Stomach (tissue), 9 donors: ENCODE results near the gene GNG4. TPM values are rescaled to one million over a fixed set of nuclear protein-coding genes. Genes with fewer than 3 reads are reported as not detected.

Experiments
- DNase-seq, 2 donors: peaks; one replicate each; pipeline versions ENCODE4 v3.0.0 to v3.0.0-alpha.2; 2013 to 2019
- H3K27ac ChIP-seq, 5 donors: fragments of 200-600 bp in 4 of 5; sonication (generic) in 4 of 5; one replicate each; pipeline ENCODE4 v1.5.1; 2013 to 2019; ENCODE audit warnings: mild to moderate bottlenecking in 1 of 5, moderate library complexity in 1 of 5
- H3K27me3 ChIP-seq, 3 donors: fragments of 200-600 bp; sonication (generic); one replicate each; pipeline ENCODE4 v1.5.1; 2017 to 2019; ENCODE audit warnings: mixed run types in 1 of 3
- H3K36me3 ChIP-seq, 4 donors: fragments of 200-600 bp; sonication (generic); 1 replicate in 3 of 4; 2 replicates in 1 of 4; pipeline ENCODE4 v1.5.1; 2016 to 2019
- H3K4me1 ChIP-seq, 4 donors: fragments of 200-600 bp; sonication (generic); one replicate each; pipeline ENCODE4 v1.5.1; 2016 to 2019
- H3K4me3 ChIP-seq, 4 donors: fragments of 200-600 bp; sonication (generic) in 3 of 4; one replicate each; pipeline ENCODE4 v1.5.1; 2016 to 2019; ENCODE audit warnings: mild to moderate bottlenecking in 1 of 4
- H3K9me3 ChIP-seq, 4 donors: fragments of 200-600 bp; sonication (generic); one replicate each; pipeline ENCODE4 v1.5.1; 2016 to 2019
- EP300 ChIP-seq: sonication (generic); formaldehyde crosslinking; IDR thresholded peaks from one replicate; pipeline ENCODE4 v1.6.1; 2017; ENCODE audit warnings: antibody characterized with exemption
- POLR2A ChIP-seq, 4 donors: fragments of 450-650 bp; IDR thresholded peaks; one replicate each; pipeline ENCODE4 v1.6.1; 2016; ENCODE audit warnings: antibody characterized with exemption in 4 of 4, control low read depth in 2 of 4, mild to moderate bottlenecking in 1 of 4, moderate library complexity in 1 of 4
- POLR2AphosphoS5 ChIP-seq, 3 donors: sonication (generic); formaldehyde crosslinking; IDR thresholded peaks; one replicate each; pipeline ENCODE4 v1.6.1; 2016; ENCODE audit warnings: antibody characterized with exemption in 3 of 3
- WGBS, 5 donors: extraction: QIAGEN DNeasy Blood & Tissue Kit in 3 of 5; methylation state at CpG; one replicate each; pipeline versions ENCODE4 v1.1.5 to v1.1.7; 2013 to 2018; 5-methylcytosine and 5-hydroxymethylcytosine counted together
- intact Hi-C: fragments of 100-400 bp; cut with DNase I; formaldehyde crosslinking; loops from one replicate; pipeline ENCODE4 v1.15.1; 2023; ENCODE audit warnings: low total_unique reads
- polyA plus RNA-seq, 3 donors: library from polyadenylated mRNA; stranded (reverse); fragments of 200-250 nt; gene quantifications; one replicate each; pipeline ENCODE4 v1.2.3, GENCODE V29; 2013
- total RNA-seq, 5 donors: library from RNA; depleted of rRNA; stranded (reverse); fragments of >200 nt; gene quantifications; one replicate each; pipeline versions ENCODE4 v1.1.0 to v1.2.3, GENCODE V29; 2014 to 2016
- TF ChIP-seq, protein P1 (sequence below), 7 experiments: fragments of 450-650 bp in 4 of 7; fragments of 200-600 bp in 3 of 7; sonication (generic) in 3 of 7; IDR thresholded peaks; one replicate each; pipeline ENCODE4 v1.5.1; 2016 to 2019; ENCODE audit warnings: antibody characterized with exemption in 7 of 7, control low read depth in 2 of 7, mild to moderate bottlenecking in 1 of 7
- donor health status: healthy with polysubstance abuse.
- donor health status: Bipolar disorder and iron deficiency.
- donor health status: healthy.

GNG4 gene
- total and polyA plus RNA-seq, 8 donors: 0.58 to 5.1 (median 1.4) TPM; not detected in 1

DNA sequence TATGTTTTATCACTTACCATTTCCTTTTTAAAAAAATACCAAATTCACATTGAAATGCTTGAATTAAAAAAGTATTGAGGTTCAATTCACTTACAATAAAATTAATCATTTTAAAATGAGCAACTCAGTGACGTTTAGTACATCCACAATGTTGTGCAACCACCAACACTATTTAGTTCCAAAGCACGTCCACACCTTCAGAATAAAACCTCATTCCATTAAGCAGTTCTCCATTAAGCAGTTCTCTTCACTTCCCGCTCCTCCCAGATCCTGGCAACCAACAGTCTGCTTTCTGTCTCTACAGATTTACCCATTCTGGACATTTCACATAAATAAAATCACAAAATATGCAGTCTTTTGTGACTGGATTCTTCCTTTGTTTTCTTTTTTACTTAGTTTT, 41.3 kb downstream of the GNG4 start:
- WGBS, 5 donors: 47 to 68% (median 59%) methylated on average over 3 of the region's 3 CpGs
- Histone ChIP-seq H3K4me1 (no peaks in the 10 kb centered on the region), H3K36me3 (no peaks in the 10 kb centered on the region), H3K27ac (no peak overlapping the region), H3K9me3 (no peaks in the 10 kb centered on the region), H3K27me3 (no peaks in the 10 kb centered on the region), H3K4me3 (no peak overlapping the region)
- intact Hi-C loops: no loop called here
- peak in 1 of 2 donors; percentile 21 for DNase-seq
- TF ChIP-seq POLR2A (IDR thresholded peaks at IDR 0.05) (no peak), EP300 (no peak), POLR2AphosphoS5 (IDR thresholded peaks at IDR 0.05) (no peak)
- TF ChIP-seq, protein P1, sequence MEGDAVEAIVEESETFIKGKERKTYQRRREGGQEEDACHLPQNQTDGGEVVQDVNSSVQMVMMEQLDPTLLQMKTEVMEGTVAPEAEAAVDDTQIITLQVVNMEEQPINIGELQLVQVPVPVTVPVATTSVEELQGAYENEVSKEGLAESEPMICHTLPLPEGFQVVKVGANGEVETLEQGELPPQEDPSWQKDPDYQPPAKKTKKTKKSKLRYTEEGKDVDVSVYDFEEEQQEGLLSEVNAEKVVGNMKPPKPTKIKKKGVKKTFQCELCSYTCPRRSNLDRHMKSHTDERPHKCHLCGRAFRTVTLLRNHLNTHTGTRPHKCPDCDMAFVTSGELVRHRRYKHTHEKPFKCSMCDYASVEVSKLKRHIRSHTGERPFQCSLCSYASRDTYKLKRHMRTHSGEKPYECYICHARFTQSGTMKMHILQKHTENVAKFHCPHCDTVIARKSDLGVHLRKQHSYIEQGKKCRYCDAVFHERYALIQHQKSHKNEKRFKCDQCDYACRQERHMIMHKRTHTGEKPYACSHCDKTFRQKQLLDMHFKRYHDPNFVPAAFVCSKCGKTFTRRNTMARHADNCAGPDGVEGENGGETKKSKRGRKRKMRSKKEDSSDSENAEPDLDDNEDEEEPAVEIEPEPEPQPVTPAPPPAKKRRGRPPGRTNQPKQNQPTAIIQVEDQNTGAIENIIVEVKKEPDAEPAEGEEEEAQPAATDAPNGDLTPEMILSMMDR (IDR thresholded peaks at IDR 0.05): no peak

- 90 to 94% (median 93%) methylated on average over 11 of the region's 11 CpGs for WGBS, 5 donors
- intact Hi-C loops: no loop called here
- H3K36me3 ChIP-seq: no peaks in the 10 kb centered on the region
- TF ChIP-seq POLR2A (IDR thresholded peaks at IDR 0.05): no peak
- TF ChIP-seq, protein P1 (IDR thresholded peaks at IDR 0.05): no peak
- no peak for TF ChIP-seq POLR2AphosphoS5 (IDR thresholded peaks at IDR 0.05)
- no peak for TF ChIP-seq EP300
- no peaks in the 10 kb centered on the region for H3K4me1 ChIP-seq
- no peaks in the 10 kb centered on the region for H3K9me3 ChIP-seq
- no peaks in the 10 kb centered on the region for H3K27me3 ChIP-seq
- DNase-seq: no peak
- H3K4me3 ChIP-seq: no peak overlapping the region
- no peak overlapping the region for H3K27ac ChIP-seq
Observed at GRCh38 chr1:235607284-235607683, 42.3 kb downstream of the GNG4 start.

DNA sequence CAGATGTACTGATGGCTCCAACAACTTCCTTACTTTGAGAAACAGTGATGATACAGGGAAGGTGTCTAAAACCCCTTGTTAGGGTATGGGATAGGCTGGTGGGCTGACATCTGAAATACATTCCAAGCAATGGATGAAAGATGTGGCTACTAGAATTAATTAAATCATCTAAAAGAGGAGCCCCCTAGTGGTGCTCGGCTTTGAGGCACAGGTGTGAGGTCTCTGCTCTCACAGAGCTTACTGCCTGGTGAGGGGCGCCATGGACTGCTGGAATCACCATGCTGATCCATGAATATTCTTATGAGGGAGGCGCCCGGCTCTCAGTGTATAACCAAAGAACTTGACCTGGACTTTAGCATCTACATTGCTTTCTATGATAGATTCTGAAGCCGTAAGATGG, 48.5 kb downstream of the GNG4 start:
- intact Hi-C loops: no loop called here
- H3K27me3 ChIP-seq: no peaks in the 10 kb centered on the region
- DNase-seq: peak in 1 of 2 donors; percentile 27

DNA sequence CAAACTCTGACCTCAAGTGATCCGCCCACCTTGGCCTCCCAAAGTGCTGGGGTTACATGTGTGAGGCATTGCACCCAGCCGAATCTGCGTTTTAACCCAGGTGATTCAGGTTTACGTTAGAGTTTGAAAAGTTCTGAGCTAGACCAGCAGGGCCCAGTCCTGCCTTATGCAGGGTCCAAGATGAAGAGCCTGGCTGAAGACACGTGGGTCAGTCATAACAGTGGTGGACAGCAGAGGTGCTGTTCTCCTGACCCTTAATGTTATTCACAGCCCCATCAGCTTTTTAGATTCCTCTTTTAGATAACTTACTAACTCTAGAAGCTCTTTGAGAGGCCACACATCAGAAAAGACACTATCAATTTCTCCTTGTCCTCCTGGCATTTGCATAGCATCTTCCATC, 50.0 kb downstream of the GNG4 start:
- TF ChIP-seq EP300: no peak
- no peak for TF ChIP-seq POLR2AphosphoS5 (IDR thresholded peaks at IDR 0.05)
- no peak for TF ChIP-seq POLR2A (IDR thresholded peaks at IDR 0.05)
- TF ChIP-seq, protein P1 (IDR thresholded peaks at IDR 0.05): no peak
- no peak for DNase-seq
- H3K27ac ChIP-seq: no peak overlapping the region
- peaks cover 0 to 12% (median 0%) of the 10 kb centered on the region in 3 donors for H3K27me3 ChIP-seq
- intact Hi-C loops: no loop called here
- no peaks in the 10 kb centered on the region for H3K9me3 ChIP-seq
- H3K36me3 ChIP-seq: no peaks in the 10 kb centered on the region
- H3K4me1 ChIP-seq: no peaks in the 10 kb centered on the region
- no peak overlapping the region for H3K4me3 ChIP-seq
- 78 to 89% (median 82%) methylated on average over 5 of the region's 5 CpGs for WGBS, 5 donors

More for the DNA sequence above, 48.5 kb downstream of the GNG4 start:
- WGBS, 5 donors: 57 to 87% (median 79%) methylated on average over 5 of the region's 5 CpGs
- no peak for TF ChIP-seq POLR2AphosphoS5 (IDR thresholded peaks at IDR 0.05)
- no peak for TF ChIP-seq EP300
- no peak for TF ChIP-seq POLR2A (IDR thresholded peaks at IDR 0.05)
- TF ChIP-seq, protein P1 (IDR thresholded peaks at IDR 0.05): peak in 1 of 7 experiments; percentile 20
- H3K4me1 ChIP-seq: no peaks in the 10 kb centered on the region
- no peak overlapping the region for H3K27ac ChIP-seq
- H3K9me3 ChIP-seq: no peaks in the 10 kb centered on the region
- no peaks in the 10 kb centered on the region for H3K36me3 ChIP-seq
- no peak overlapping the region for H3K4me3 ChIP-seq
